ENCODE measurements around the gene JPH4. TPM values are rescaled to one million over a fixed set of nuclear protein-coding genes. Genes with fewer than 3 reads are reported as not detected.
A peak's percentile ranks its signal among the peaks of the same experiment; 100 is the strongest.
"Not testable (repeated sequence)": the region's sequence is repeated elsewhere in the genome, so short reads cannot be mapped to it uniquely, and the experiment has no call there.

JPH4 gene
- total RNA-seq, 2 experiments from 2014 or later = 0.12 TPM; not detected in 1

- no peak overlapping the region for H3K27ac Mint-ChIP-seq
- intact Hi-C loops (cut with micrococcal nuclease) = loop anchor here (1.0 kb wide), 2 partner anchors 23 to 61 kb away; no protein-coding TSS in a partner anchor
- peak; percentile 28 for DNase-seq
- no peak overlapping the region for H3K4me3 Mint-ChIP-seq
- no peaks in the 10 kb centered on the region for H3K4me1 Mint-ChIP-seq (ENCODE audit: low read depth)
- POLR2A ChIA-PET = no interaction called here
- CTCF ChIA-PET = interaction anchor here (0.7 to 8.4 kb wide), 17 partner anchors 9 to 146 kb away, joined by 3 to 66 read pairs (median 4); partner anchors contain the start of gene ZFHX2
- H3K27me3 Mint-ChIP-seq = peaks cover 2% of the 10 kb centered on the region
- no peaks in the 10 kb centered on the region for H3K9me3 Mint-ChIP-seq
- H3K36me3 Mint-ChIP-seq = no peaks in the 10 kb centered on the region
Observed at GRCh38 chr14:23539248-23540140, 39.1 kb downstream of the JPH4 start.

- Mint-ChIP-seq H3K4me3 (no peak overlapping the region), H3K4me1 (ENCODE audit: low read depth) (no peaks in the 10 kb centered on the region), H3K27ac (no peak overlapping the region), H3K27me3 (peaks cover 2% of the 10 kb centered on the region), H3K36me3 (no peaks in the 10 kb centered on the region), H3K9me3 (no peaks in the 10 kb centered on the region)
- intact Hi-C loops (cut with micrococcal nuclease) = loop anchor here (1.0 kb wide), 2 partner anchors 24 to 60 kb away; no protein-coding TSS in a partner anchor
- POLR2A ChIA-PET = no interaction called here
- no peak for DNase-seq
- CTCF ChIA-PET = interaction anchor here (0.8 to 8.4 kb wide), 13 partner anchors 9 to 70 kb away, joined by 3 to 66 read pairs (median 5); partner anchors contain the start of gene ZFHX2
Observed at GRCh38 chr14:23538785-23539184, 39.8 kb downstream of the JPH4 start.

- ChIA-PET POLR2A (no interaction called here), CTCF (interaction anchor here (0.6 to 8.4 kb wide), 14 partner anchors 8 to 326 kb away, joined by 3 to 66 read pairs (median 5); partner anchors contain the start of gene ZFHX2)
- Mint-ChIP-seq H3K4me3 (no peak overlapping the region), H3K36me3 (no peaks in the 10 kb centered on the region), H3K27me3 (peaks cover 2% of the 10 kb centered on the region), H3K9me3 (no peaks in the 10 kb centered on the region), H3K27ac (no peak overlapping the region), H3K4me1 (ENCODE audit: low read depth) (no peaks in the 10 kb centered on the region)
- DNase-seq = no peak
- intact Hi-C loops (cut with micrococcal nuclease) = no loop called here
Observed at GRCh38 chr14:23538050-23538718, 40.4 kb downstream of the JPH4 start.

- no peak for DNase-seq
- ChIA-PET CTCF (interaction anchor here (0.6 to 8.4 kb wide), 10 partner anchors 8 to 325 kb away, joined by 3 to 66 read pairs (median 6); no protein-coding TSS in a partner anchor), POLR2A (interaction anchor here (1.0 kb wide), 1 partner anchor 63 kb away, joined by 3 read pairs; no protein-coding TSS in a partner anchor)
- Mint-ChIP-seq H3K9me3 (no peaks in the 10 kb centered on the region), H3K27ac (no peak overlapping the region), H3K4me3 (no peak overlapping the region), H3K27me3 (peaks cover 2% of the 10 kb centered on the region), H3K4me1 (ENCODE audit: low read depth) (no peaks in the 10 kb centered on the region), H3K36me3 (no peaks in the 10 kb centered on the region)
- intact Hi-C loops (cut with micrococcal nuclease) = no loop called here
Observed at GRCh38 chr14:23537351-23538049, 41.1 kb downstream of the JPH4 start.

- intact Hi-C loops (cut with micrococcal nuclease); H3K27me3 Mint-ChIP-seq; H3K27ac Mint-ChIP-seq; H3K4me1 Mint-ChIP-seq (ENCODE audit: low read depth); DNase-seq; H3K36me3 Mint-ChIP-seq; H3K9me3 Mint-ChIP-seq; H3K4me3 Mint-ChIP-seq: not testable (repeated sequence)
- ChIA-PET CTCF (interaction anchor here (0.8 to 8.4 kb wide), 4 partner anchors 9 to 211 kb away, joined by 3 to 66 read pairs (median 33); no protein-coding TSS in a partner anchor), POLR2A (interaction anchor here (1.0 kb wide), 1 partner anchor 62 kb away, joined by 3 read pairs; no protein-coding TSS in a partner anchor)
Observed at GRCh38 chr14:23536906-23537305, 41.7 kb downstream of the JPH4 start.

GRCh38 chr14:23536494-23536893 is 42.1 kb downstream of the JPH4 start:
- POLR2A ChIA-PET = interaction anchor here (1.0 kb wide), 1 partner anchor 62 kb away, joined by 3 read pairs; no protein-coding TSS in a partner anchor
- Mint-ChIP-seq H3K36me3 (no peaks in the 10 kb centered on the region), H3K27me3 (peaks cover 2% of the 10 kb centered on the region), H3K9me3 (no peaks in the 10 kb centered on the region), H3K4me3 (no peak overlapping the region), H3K4me1 (ENCODE audit: low read depth) (no peaks in the 10 kb centered on the region), H3K27ac (no peak overlapping the region)
- CTCF ChIA-PET = interaction anchor here (0.8 to 8.4 kb wide), 3 partner anchors 24 to 210 kb away, joined by 3 to 66 read pairs (median 63); no protein-coding TSS in a partner anchor
- DNase-seq = no peak
- intact Hi-C loops (cut with micrococcal nuclease) = no loop called here

GRCh38 chr14:23535943-23536342 is 42.6 kb downstream of the JPH4 start:
- no peaks in the 10 kb centered on the region for H3K9me3 Mint-ChIP-seq
- no peaks in the 10 kb centered on the region for H3K36me3 Mint-ChIP-seq
- no peaks in the 10 kb centered on the region for H3K4me1 Mint-ChIP-seq (ENCODE audit: low read depth)
- no peak overlapping the region for H3K27ac Mint-ChIP-seq
- intact Hi-C loops (cut with micrococcal nuclease) = no loop called here
- DNase-seq = no peak
- no peak overlapping the region for H3K4me3 Mint-ChIP-seq
- CTCF ChIA-PET = interaction anchor here (7.4 to 8.4 kb wide), 2 partner anchors 24 to 59 kb away, joined by 63 to 66 read pairs; no protein-coding TSS in a partner anchor
- H3K27me3 Mint-ChIP-seq = peaks cover 2% of the 10 kb centered on the region
- POLR2A ChIA-PET = no interaction called here

GRCh38 chr14:23533652-23534435 is 44.7 kb downstream of the JPH4 start:
- DNase-seq = no peak
- Mint-ChIP-seq H3K9me3 (no peaks in the 10 kb centered on the region), H3K27ac (no peak overlapping the region), H3K27me3 (peaks cover 1% of the 10 kb centered on the region), H3K4me1 (ENCODE audit: low read depth) (no peaks in the 10 kb centered on the region), H3K4me3 (no peak overlapping the region), H3K36me3 (no peaks in the 10 kb centered on the region)
- ChIA-PET CTCF (interaction anchor here (0.7 to 0.8 kb wide), 2 partner anchors 35 to 56 kb away, joined by 3 read pairs; no protein-coding TSS in a partner anchor), POLR2A (no interaction called here)
- intact Hi-C loops (cut with micrococcal nuclease) = no loop called here

- CTCF ChIA-PET = no interaction called here
- H3K9me3 Mint-ChIP-seq = no peaks in the 10 kb centered on the region
- H3K27me3 Mint-ChIP-seq = no peaks in the 10 kb centered on the region
- intact Hi-C loops (cut with micrococcal nuclease) = no loop called here
- no peak overlapping the region for H3K27ac Mint-ChIP-seq
- no peaks in the 10 kb centered on the region for H3K4me1 Mint-ChIP-seq (ENCODE audit: low read depth)
- POLR2A ChIA-PET = no interaction called here
- DNase-seq = no peak
- no peaks in the 10 kb centered on the region for H3K36me3 Mint-ChIP-seq
- H3K4me3 Mint-ChIP-seq = no peak overlapping the region
Observed at GRCh38 chr14:23532658-23533057, 45.9 kb downstream of the JPH4 start.

GRCh38 chr14:23531391-23531790 is 47.2 kb downstream of the JPH4 start:
- no peaks in the 10 kb centered on the region for H3K9me3 Mint-ChIP-seq
- H3K4me3 Mint-ChIP-seq = no peak overlapping the region
- no peaks in the 10 kb centered on the region for H3K36me3 Mint-ChIP-seq
- no peaks in the 10 kb centered on the region for H3K4me1 Mint-ChIP-seq (ENCODE audit: low read depth)
- ChIA-PET POLR2A (no interaction called here), CTCF (no interaction called here)
- H3K27me3 Mint-ChIP-seq = no peaks in the 10 kb centered on the region
- no peak for DNase-seq
- intact Hi-C loops (cut with micrococcal nuclease) = no loop called here
- H3K27ac Mint-ChIP-seq = no peak overlapping the region
